RWPE2 (cell line): ENCODE results near the gene DOC2A.

ENCODE experiments used
- ATAC-seq: fragments of 200-7000 bp; cut with Tn5 transposase; 3 replicates; pipeline ENCODE4 v1.9.1; 2021; ENCODE audit warnings: low read depth
- DNase-seq: peaks from one replicate; pipeline ENCODE4 v3.0.0-alpha.2; 2020; ENCODE audit warnings: low spot score
- H3K27ac ChIP-seq: fragments of 450-650 bp; 2 replicates; pipeline ENCODE4 v1.5.1; 2017; ENCODE audit warnings: mild to moderate bottlenecking; ENCODE audit not compliant: poor library complexity, severe bottlenecking
- H3K27me3 ChIP-seq: fragments of 250-450 bp; sonication (Bioruptor Pico); 2 replicates; pipeline ENCODE4 v1.5.1; 2021; ENCODE audit warnings: mild to moderate bottlenecking, moderate library complexity; ENCODE audit not compliant: insufficient read depth, poor library complexity, severe bottlenecking
- H3K36me3 ChIP-seq: fragments of 250-450 bp; sonication (Bioruptor Pico); 2 replicates; pipeline ENCODE4 v1.5.1; 2020; ENCODE audit warnings: low read depth, mild to moderate bottlenecking, moderate library complexity
- H3K4me1 ChIP-seq: fragments of 250-450 bp; sonication (Bioruptor Pico); 2 replicates; pipeline ENCODE4 v1.5.1; 2021; ENCODE audit warnings: mild to moderate bottlenecking, moderate library complexity; ENCODE audit not compliant: insufficient read depth, poor library complexity, severe bottlenecking
- H3K4me3 ChIP-seq: fragments of 250-450 bp; sonication (Bioruptor Pico); 2 replicates; pipeline ENCODE4 v1.5.1; 2021; ENCODE audit warnings: mild to moderate bottlenecking, moderate library complexity; ENCODE audit not compliant: severe bottlenecking
- H3K9me3 ChIP-seq: fragments of 250-450 bp; sonication (Bioruptor Pico); 2 replicates; pipeline ENCODE4 v1.5.1; 2021; ENCODE audit warnings: mild to moderate bottlenecking, moderate library complexity; ENCODE audit not compliant: severe bottlenecking
- TF ChIP-seq, protein P1 (sequence below): fragments of 450-650 bp; IDR thresholded peaks from one replicate; pipeline ENCODE4 v1.5.1; 2017; ENCODE audit warnings: mild to moderate bottlenecking, moderate library complexity; ENCODE audit not compliant: poor library complexity, severe bottlenecking

DOC2A gene

DNA sequence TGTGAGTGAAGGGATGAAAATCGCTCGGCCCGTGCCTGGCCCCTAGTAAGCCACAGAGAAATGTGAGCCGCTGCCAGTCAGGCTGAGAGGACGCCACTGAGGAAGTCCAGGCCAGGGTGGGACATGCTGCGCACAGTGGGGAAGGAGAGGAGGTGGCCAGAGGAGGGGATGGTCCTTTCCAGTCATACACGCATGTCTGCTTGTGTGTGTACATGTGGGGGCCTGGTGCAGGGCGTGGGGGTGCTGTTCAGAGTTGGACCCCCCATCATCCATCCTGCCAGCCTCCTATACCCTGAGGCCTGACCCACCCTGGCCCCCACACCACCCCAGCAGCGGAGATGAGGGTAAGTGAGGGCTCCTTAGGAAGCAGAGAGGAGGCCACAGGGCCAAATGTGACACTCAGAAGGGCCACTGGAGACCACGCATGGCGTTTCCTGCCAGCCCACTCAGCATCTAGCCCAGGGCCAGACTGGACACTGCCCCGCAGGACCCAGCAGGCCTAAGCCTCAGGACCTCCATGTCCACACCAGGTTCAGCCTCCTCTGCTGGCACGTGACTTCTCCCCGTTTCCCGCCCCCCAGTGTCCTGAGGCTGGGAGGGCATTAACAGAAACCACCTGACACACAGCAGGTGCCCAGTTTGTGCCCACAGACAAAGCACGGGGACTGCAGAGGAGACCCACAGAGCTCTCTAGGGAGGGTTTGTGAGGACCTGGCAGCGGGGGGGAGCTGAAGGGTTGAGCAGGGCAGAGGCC lies 7.0 kb downstream of the DOC2A start:
- ATAC-seq (no peak), DNase-seq (no peak)
- Histone ChIP-seq H3K4me1 (no peaks in the 10 kb centered on the region), H3K4me3 (no peak overlapping the region), H3K27me3 (no peaks in the 10 kb centered on the region), H3K36me3 (peaks cover 5% of the 10 kb centered on the region), H3K27ac (no peak overlapping the region), H3K9me3 (no peaks in the 10 kb centered on the region)
- TF ChIP-seq, protein P1, sequence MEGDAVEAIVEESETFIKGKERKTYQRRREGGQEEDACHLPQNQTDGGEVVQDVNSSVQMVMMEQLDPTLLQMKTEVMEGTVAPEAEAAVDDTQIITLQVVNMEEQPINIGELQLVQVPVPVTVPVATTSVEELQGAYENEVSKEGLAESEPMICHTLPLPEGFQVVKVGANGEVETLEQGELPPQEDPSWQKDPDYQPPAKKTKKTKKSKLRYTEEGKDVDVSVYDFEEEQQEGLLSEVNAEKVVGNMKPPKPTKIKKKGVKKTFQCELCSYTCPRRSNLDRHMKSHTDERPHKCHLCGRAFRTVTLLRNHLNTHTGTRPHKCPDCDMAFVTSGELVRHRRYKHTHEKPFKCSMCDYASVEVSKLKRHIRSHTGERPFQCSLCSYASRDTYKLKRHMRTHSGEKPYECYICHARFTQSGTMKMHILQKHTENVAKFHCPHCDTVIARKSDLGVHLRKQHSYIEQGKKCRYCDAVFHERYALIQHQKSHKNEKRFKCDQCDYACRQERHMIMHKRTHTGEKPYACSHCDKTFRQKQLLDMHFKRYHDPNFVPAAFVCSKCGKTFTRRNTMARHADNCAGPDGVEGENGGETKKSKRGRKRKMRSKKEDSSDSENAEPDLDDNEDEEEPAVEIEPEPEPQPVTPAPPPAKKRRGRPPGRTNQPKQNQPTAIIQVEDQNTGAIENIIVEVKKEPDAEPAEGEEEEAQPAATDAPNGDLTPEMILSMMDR, result no peak

GRCh38 chr16:30002614-30003346 lies 8.0 kb downstream of the DOC2A start:
- no peaks in the 10 kb centered on the region for H3K4me1 ChIP-seq
- H3K27ac ChIP-seq, result no peak overlapping the region
- H3K9me3 ChIP-seq, result no peaks in the 10 kb centered on the region
- no peak overlapping the region for H3K4me3 ChIP-seq
- peaks cover 8% of the 10 kb centered on the region for H3K36me3 ChIP-seq
- ATAC-seq, result no peak
- DNase-seq, result no peak
- TF ChIP-seq, protein P1, result no peak
- H3K27me3 ChIP-seq, result no peaks in the 10 kb centered on the region

- TF ChIP-seq, protein P1, result no peak
- Histone ChIP-seq H3K4me1 (no peaks in the 10 kb centered on the region), H3K9me3 (no peaks in the 10 kb centered on the region), H3K36me3 (peaks cover 8% of the 10 kb centered on the region), H3K4me3 (no peak overlapping the region), H3K27ac (no peak overlapping the region), H3K27me3 (no peaks in the 10 kb centered on the region)
- ATAC-seq (no peak), DNase-seq (no peak)
These were observed 9.8 kb downstream of the DOC2A start for GRCh38 chr16:30000735-30001631.

DNA sequence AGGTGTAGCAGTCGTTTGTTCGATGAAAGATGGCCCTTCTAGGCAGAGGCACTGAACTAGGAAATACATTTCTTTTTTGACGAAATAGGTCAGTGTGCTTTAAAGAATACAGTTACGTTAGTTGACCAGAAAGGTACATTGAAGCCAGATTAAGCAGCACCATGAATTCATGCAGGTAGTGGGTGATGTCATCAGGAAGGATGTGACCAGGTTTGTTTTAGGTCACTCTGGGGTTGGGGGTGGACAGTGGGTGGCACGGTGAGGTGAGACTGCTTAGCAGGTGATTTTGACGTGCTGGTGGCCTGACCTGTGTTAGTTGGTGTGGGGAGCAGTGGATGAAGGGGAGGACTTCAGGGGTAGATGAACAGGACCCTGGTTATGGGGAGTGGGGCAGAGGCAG lies 11.2 kb downstream of the DOC2A start:
- Histone ChIP-seq H3K27me3 (no peaks in the 10 kb centered on the region), H3K4me1 (peaks cover under 1% of the 10 kb centered on the region), H3K36me3 (peaks cover 8% of the 10 kb centered on the region), H3K9me3 (no peaks in the 10 kb centered on the region), H3K4me3 (no peak overlapping the region), H3K27ac (no peak overlapping the region)
- ATAC-seq (no peak), DNase-seq (no peak)
- TF ChIP-seq, protein P1, result no peak
